H1 (cell line): ENCODE results near the gene DNAJC5G. TPM values are rescaled to one million over a fixed set of nuclear protein-coding genes. Genes with fewer than 3 reads are reported as not detected.

ENCODE experiments used
- ASH2L ChIP-seq: fragments of 200-600, 300-600 bp; sonication (generic); IDR thresholded peaks from one replicate; pipeline ENCODE4 v1.7.1; 2017; ENCODE audit warnings: low read length
- CTBP2 ChIP-seq: IDR thresholded peaks from 2 replicates; pipeline ENCODE4 v1.7.0; 2011; ENCODE audit warnings: borderline replicate concordance, mild to moderate bottlenecking, moderate library complexity, mixed read lengths, low read length; ENCODE audit not compliant: insufficient read depth, insufficient read length
- EP300 ChIP-seq, 2 experiments: IDR thresholded peaks; 1 replicate in 1 of 2; 2 replicates in 1 of 2; pipeline ENCODE4 v1.6.1; 2011 to 2012; ENCODE audit warnings: low read depth in 2 of 2, low read length in 2 of 2, mild to moderate bottlenecking in 2 of 2, borderline replicate concordance in 1 of 2, inconsistent platforms in 1 of 2, moderate library complexity in 1 of 2
- JUN ChIP-seq: IDR thresholded peaks from 2 replicates; pipeline ENCODE4 v1.6.1; 2011; ENCODE audit warnings: low read depth, mild to moderate bottlenecking, improper control_type of control experiment, low read length
- NRF1 ChIP-seq: IDR thresholded peaks from 2 replicates; pipeline ENCODE4 v1.6.1; 2011; ENCODE audit warnings: mild to moderate bottlenecking, low read depth, low read length, improper control_type of control experiment
- polyA plus RNA-seq, 7 experiments: library from polyadenylated mRNA; depleted of rRNA in 3 of 7; stranded (reverse) in 5 of 7; unstranded in 2 of 7; fragments of >200 nt in 5 of 7; fragments of 200-250 nt in 2 of 7; gene quantifications; 1 replicate in 5 of 7; 2 replicates in 1 of 7; 4 replicates in 1 of 7; pipeline versions ENCODE4 v1.2.1 to v1.2.3, GENCODE V29; 2011 to 2013; ENCODE audit warnings: missing spikeins in 2 of 7, mixed read lengths in 2 of 7
- total RNA-seq: library from RNA; stranded (reverse); fragmentation: NEBNext Ultra II Directional; extraction: Animal tissue kit (Norgen Biotek cat#: 25700); gene quantifications from 2 replicates; pipeline ENCODE4 v1.2.1, GENCODE V29; 2021
- TF ChIP-seq, protein P1 (sequence below): fragments of 300-600 bp; sonication (generic); IDR thresholded peaks from 2 replicates; pipeline ENCODE4 v1.7.1; 2012; ENCODE audit warnings: low read length, moderate library complexity, mild to moderate bottlenecking, inconsistent platforms; ENCODE audit not compliant: insufficient replicate concordance

Gene DNAJC5G
- total and polyA plus RNA-seq, 2 of the 8 experiments (the other 6 are each of a cell fraction or from before 2014, with no cell fraction given) = 0.83 to 1.4 TPM

DNA sequence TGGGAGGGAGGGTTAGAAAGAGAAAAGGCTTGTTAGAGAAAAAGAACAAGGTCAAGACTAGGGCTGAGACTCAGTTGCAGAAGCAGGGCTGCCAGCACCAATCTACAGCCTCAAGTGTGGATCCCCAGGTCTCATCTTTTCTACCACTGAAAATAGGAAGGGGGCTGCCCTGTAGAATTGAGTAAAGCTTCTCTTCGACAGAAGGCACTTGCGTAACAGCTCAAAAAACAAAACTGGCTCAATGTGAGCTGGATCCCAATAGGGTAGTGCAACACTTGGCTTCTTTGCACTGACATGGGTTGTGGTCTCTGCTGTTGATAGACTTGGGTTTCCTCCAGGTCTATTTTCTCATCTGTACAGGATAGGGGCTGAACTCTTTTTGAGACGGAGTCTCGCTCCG is 49.5 kb downstream of the DNAJC5G start (continued):
- TF ChIP-seq, protein P1, sequence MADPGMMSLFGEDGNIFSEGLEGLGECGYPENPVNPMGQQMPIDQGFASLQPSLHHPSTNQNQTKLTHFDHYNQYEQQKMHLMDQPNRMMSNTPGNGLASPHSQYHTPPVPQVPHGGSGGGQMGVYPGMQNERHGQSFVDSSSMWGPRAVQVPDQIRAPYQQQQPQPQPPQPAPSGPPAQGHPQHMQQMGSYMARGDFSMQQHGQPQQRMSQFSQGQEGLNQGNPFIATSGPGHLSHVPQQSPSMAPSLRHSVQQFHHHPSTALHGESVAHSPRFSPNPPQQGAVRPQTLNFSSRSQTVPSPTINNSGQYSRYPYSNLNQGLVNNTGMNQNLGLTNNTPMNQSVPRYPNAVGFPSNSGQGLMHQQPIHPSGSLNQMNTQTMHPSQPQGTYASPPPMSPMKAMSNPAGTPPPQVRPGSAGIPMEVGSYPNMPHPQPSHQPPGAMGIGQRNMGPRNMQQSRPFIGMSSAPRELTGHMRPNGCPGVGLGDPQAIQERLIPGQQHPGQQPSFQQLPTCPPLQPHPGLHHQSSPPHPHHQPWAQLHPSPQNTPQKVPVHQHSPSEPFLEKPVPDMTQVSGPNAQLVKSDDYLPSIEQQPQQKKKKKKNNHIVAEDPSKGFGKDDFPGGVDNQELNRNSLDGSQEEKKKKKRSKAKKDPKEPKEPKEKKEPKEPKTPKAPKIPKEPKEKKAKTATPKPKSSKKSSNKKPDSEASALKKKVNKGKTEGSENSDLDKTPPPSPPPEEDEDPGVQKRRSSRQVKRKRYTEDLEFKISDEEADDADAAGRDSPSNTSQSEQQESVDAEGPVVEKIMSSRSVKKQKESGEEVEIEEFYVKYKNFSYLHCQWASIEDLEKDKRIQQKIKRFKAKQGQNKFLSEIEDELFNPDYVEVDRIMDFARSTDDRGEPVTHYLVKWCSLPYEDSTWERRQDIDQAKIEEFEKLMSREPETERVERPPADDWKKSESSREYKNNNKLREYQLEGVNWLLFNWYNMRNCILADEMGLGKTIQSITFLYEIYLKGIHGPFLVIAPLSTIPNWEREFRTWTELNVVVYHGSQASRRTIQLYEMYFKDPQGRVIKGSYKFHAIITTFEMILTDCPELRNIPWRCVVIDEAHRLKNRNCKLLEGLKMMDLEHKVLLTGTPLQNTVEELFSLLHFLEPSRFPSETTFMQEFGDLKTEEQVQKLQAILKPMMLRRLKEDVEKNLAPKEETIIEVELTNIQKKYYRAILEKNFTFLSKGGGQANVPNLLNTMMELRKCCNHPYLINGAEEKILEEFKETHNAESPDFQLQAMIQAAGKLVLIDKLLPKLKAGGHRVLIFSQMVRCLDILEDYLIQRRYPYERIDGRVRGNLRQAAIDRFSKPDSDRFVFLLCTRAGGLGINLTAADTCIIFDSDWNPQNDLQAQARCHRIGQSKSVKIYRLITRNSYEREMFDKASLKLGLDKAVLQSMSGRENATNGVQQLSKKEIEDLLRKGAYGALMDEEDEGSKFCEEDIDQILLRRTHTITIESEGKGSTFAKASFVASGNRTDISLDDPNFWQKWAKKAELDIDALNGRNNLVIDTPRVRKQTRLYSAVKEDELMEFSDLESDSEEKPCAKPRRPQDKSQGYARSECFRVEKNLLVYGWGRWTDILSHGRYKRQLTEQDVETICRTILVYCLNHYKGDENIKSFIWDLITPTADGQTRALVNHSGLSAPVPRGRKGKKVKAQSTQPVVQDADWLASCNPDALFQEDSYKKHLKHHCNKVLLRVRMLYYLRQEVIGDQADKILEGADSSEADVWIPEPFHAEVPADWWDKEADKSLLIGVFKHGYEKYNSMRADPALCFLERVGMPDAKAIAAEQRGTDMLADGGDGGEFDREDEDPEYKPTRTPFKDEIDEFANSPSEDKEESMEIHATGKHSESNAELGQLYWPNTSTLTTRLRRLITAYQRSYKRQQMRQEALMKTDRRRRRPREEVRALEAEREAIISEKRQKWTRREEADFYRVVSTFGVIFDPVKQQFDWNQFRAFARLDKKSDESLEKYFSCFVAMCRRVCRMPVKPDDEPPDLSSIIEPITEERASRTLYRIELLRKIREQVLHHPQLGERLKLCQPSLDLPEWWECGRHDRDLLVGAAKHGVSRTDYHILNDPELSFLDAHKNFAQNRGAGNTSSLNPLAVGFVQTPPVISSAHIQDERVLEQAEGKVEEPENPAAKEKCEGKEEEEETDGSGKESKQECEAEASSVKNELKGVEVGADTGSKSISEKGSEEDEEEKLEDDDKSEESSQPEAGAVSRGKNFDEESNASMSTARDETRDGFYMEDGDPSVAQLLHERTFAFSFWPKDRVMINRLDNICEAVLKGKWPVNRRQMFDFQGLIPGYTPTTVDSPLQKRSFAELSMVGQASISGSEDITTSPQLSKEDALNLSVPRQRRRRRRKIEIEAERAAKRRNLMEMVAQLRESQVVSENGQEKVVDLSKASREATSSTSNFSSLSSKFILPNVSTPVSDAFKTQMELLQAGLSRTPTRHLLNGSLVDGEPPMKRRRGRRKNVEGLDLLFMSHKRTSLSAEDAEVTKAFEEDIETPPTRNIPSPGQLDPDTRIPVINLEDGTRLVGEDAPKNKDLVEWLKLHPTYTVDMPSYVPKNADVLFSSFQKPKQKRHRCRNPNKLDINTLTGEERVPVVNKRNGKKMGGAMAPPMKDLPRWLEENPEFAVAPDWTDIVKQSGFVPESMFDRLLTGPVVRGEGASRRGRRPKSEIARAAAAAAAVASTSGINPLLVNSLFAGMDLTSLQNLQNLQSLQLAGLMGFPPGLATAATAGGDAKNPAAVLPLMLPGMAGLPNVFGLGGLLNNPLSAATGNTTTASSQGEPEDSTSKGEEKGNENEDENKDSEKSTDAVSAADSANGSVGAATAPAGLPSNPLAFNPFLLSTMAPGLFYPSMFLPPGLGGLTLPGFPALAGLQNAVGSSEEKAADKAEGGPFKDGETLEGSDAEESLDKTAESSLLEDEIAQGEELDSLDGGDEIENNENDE = no peak
- TF ChIP-seq ASH2L = no peak
- TF ChIP-seq EP300 (IDR thresholded peaks at IDR 0.05; ENCODE audit: borderline replicate concordance in 1 of 2, low read depth in 2 of 2, low read length in 2 of 2) = no peak
- no peak for TF ChIP-seq JUN
- TF ChIP-seq NRF1 = no peak
- TF ChIP-seq CTBP2 = no peak
